SU-DHL-6 (cell line): ENCODE data around the gene SMAP1.

Source experiments
- CTCF ChIP-seq: fragments of 200-600 bp; sonication (generic); IDR thresholded peaks from one replicate; pipeline ENCODE4 v1.5.1; 2017; ENCODE audit warnings: antibody characterized with exemption, mild to moderate bottlenecking, low read length, moderate library complexity; ENCODE audit not compliant: insufficient read depth, poor library complexity, severe bottlenecking
- EZH2phosphoT487 ChIP-seq: fragments of 200-600 bp; sonication (generic), shearing (Covaris generic); conservative IDR thresholded peaks from 2 replicates; pipeline ENCODE4 v1.6.1; 2018; ENCODE audit warnings: mild to moderate bottlenecking, antibody characterized with exemption, low read length, moderate library complexity, mixed read lengths

- no peak for TF ChIP-seq EZH2phosphoT487
- no peak for TF ChIP-seq CTCF
Measured at GRCh38 chr6:70753870-70754380, 86.2 kb downstream of the SMAP1 start.
